Activated CD8-positive, alpha-beta memory T cell treated with anti-CD3 and anti-CD28 coated beads for 4 hours (primary cell): Measurements from ENCODE around the gene SMARCC2.

Experiments used
- DNase-seq, 2 donors: peaks; one replicate each; pipeline ENCODE4 v3.0.0-alpha.2; 2020; ENCODE audit warnings: low read depth in 2 of 2

Gene SMARCC2

DNA sequence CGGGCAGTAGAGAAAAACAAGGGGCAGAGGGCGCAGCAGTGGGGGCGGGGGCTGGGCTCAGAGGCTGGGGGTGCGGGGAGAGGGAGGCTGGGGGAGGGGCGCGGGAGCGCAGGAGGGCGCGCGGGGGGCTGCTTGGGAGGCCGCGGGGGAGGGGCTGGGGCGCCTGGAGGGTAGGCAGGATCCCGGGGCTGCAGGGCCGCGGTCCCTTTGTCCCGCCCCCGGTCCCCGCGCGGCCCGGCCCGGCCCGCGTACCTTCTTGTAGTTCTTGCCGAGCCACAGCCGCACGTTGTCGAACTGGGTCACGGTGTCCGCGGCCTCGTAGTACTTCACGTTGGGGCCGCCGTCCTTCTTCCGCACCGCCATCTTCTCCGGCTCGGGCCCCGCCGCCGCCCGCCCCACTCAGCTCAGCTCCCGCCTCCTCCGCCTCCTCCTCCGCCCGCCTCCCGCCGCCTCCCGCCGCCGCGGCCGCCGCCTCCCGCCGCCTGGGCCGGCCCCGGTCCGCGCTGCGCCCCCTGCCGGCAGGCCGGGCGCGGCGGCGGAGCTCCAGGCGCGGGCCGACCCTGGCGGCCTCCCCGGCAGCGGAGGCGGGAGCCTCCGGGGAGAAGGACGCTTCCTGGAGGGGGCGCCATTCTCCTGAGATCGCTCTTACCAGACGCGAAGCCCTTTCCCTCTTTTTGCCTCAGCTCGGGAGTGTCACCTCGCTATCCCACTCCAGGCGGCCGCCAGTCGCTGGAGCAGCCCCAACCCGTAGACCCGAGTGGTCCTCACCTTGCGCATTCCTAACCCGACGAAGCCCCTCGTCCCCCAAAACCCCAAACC, at the start of gene SMARCC2:
TSS of gene SMARCC2 (minus strand) at position 385 of the 819 bp plus-strand sequence. CDS start at position 363, 22 bp downstream.
- peak; percentile 65 to 71 for DNase-seq

- DNase-seq, result no peak
Observed at GRCh38 chr12:56237552-56237951, 48.3 kb upstream of the SMARCC2 start.

- DNase-seq, result no peak
Observed at GRCh38 chr12:56236985-56237384, 47.7 kb upstream of the SMARCC2 start.

- no peak for DNase-seq
Observed at GRCh38 chr12:56236091-56236490, 46.8 kb upstream of the SMARCC2 start.

DNA sequence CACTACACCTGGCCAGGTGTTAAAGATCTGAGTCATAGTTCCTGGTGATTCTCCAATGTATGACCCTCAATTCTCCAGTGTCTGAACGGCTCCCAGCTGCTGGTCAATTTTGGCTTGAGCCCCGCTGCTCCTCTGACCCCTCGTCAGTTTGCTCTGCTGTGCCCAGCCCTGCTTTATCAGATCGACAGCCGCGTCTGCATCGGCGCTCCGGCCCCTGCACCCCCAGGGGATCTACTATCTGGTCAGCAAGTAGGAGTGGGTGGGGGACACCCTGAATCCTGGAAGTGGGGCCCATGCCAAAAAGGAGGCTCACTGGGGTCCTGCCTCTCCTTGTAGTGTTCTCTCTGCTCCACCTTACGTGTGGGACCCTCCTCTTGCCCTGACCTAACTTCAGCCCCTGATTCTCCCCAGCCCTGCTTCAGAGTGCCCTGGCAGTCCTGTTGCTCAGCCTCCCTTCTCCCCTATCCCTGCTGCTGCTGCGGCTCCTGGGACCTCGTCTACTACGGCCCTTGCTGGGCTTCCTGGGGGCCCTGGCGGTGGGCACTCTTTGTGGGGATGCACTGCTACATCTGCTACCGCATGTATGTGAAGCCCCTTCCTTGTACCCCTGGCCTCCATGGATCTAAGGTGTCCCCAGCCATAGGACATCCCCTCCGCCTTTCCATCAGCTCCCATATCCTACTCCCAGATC, 45.6 kb upstream of the SMARCC2 start:
- no peak for DNase-seq

DNA sequence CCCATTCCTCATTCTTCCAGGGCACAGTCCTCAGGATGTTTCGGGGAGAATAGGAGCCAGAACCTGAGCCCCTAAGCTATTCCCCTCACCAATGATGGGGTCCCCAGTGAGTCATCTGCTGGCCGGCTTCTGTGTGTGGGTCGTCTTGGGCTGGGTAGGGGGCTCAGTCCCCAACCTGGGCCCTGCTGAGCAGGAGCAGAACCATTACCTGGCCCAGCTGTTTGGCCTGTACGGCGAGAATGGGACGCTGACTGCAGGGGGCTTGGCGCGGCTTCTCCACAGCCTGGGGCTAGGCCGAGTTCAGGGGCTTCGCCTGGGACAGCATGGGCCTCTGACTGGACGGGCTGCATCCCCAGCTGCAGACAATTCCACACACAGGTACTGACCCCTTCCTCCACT, 41.9 kb upstream of the SMARCC2 start:
- no peak for DNase-seq

GRCh38 chr12:56230432-56231183, 41.3 kb upstream of the SMARCC2 start:
- DNase-seq, result no peak

- no peak for DNase-seq
Observed at GRCh38 chr12:56229916-56230431, 40.7 kb upstream of the SMARCC2 start, which contains the start of gene SLC39A5. TSS of gene SLC39A5 (plus strand) at chr12:56230051. CDS start at chr12:56231275, 1,224 bp downstream.

DNA sequence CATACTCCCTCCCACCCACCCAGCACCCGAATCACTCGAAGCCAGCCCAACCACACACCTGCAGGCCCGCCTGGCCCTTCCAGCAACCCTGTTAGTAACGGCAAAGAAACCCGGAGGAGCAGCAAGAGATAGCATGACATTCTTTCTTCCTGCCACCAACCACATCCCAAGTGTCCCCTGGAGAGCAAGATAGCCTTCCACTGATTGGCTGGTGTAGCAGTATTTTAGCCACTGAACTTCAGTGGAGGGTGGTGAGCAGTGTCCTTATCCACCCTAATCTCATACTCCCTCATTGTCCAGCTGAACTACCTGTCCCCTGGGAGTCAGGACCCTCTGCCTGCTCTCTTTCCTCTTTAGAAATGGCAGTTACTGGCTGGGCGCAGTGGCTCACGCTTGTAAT, 39.8 kb upstream of the SMARCC2 start:
- no peak for DNase-seq

GRCh38 chr12:56224954-56225353, 35.7 kb upstream of the SMARCC2 start:
- no peak for DNase-seq

DNA sequence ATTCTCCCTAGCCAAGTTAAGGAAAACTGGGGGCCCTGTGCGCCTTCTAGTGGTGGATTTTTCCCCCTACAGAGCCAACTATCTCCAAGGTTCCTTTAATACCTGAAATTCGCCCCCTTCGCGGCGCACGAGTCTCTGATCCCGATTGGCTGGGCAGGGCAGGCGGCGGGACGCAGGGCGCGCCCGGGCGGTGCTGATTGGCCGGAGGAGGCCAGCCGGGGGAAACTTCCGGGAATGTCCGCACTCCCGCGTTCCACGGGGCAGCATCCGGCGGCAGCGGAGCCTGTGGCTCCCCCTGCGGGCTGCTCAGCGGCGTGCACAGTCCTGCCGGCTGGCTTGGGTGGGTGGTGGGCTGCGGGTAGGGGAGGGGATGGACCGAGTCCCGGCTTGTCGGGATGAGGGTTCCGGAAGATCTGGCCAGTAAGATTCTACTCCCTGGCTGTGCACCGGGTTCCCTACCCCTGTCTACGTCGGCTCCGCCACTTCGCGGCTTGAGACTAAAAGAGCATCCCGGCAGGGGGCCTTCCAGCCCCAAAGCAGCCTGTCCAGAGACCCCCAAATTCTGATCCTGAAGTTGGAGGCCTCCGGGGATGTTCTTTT, 34.9 kb upstream of the SMARCC2 start, which contains the start of gene NABP2:
TSS of gene NABP2 (plus strand) at position 241 of the 600 bp plus-strand sequence. CDS start 515 bp downstream, outside the sequence.
- DNase-seq, result peak; percentile 85 to 87

DNA sequence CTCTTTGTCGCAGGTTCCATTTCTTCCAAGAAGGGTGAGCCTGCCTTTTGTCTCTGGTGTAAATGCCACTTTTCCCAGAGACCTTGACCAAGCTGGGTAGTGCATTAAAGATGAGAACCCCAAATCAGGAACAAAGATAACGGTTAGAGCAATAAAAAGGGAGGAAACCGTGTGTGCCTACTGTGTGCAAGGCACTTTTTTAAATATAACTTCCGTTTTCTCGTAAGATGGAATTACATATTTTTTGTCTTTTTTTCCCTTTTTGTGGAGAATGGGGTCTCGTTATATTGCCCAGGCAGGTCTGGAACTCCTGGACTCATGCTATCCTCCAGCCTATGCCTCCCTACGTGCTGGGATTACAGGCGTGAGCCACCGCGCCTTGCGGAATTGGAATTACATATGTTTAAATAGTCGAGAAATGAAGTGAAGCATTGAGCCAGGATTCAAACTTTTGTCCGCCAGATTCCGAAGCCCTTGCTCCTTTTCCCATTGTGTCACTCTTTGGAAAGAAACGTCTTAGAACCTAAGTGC, 34.4 kb upstream of the SMARCC2 start:
- DNase-seq, result no peak

DNA sequence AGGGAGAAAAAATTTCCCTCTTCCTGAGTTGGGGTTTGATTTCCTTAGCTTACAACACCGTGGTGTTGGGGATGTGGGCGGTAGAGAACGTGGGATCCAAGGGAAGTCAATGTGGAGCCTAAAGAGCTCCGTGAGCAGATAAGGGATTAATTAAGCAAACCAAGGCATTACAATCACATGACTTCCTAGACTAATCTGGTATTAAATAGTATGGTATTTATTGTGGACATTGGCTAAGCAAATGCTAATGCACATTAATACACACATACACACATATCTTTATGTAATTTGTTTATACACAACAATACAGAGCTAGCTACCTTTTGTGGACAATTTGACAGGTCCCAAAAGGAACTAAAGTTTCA, 33.2 kb upstream of the SMARCC2 start:
- no peak for DNase-seq

GRCh38 chr12:56221757-56222530, 32.7 kb upstream of the SMARCC2 start, which contains the start of gene RNF41:
TSS of gene RNF41 (minus strand) at chr12:56221922. CDS start at chr12:56214047, 7,875 bp downstream.
- DNase-seq, result peak; percentile 82 to 84

- no peak for DNase-seq
Observed at GRCh38 chr12:56221232-56221756, 32.0 kb upstream of the SMARCC2 start.

DNA sequence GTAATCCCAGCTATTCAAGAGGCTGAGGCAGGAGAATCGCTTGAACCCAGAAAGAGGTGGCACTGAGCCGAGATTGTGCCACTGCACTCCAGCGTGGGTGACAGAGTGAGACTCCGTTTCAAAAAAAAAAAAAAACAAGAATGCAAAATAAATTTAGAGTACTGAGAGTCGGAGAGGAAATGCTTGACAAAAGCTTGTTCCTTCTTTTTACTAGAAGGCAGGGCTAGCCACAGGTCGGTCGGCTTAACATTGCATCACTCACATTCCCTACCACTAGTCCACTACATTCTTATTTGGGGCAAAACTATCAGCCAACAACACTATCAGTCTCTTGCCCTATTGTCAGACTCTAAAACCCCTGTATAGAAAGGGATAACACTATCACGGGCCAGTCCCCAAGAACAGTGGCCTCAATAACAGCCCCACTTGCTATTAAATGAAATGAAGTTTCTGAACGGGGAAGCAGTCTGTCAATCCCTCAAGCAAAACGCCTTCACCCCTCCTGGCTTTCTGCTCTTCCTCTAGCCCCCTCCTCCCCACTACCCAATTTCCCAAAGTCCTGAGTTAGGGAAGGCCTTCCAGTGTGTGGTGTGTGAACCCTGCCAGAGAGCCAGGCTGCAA, 31.4 kb upstream of the SMARCC2 start:
- no peak for DNase-seq

- DNase-seq, result no peak
Observed at GRCh38 chr12:56219840-56220239, 30.6 kb upstream of the SMARCC2 start.

GRCh38 chr12:56216461-56216860, 27.2 kb upstream of the SMARCC2 start:
- no peak for DNase-seq

GRCh38 chr12:56213878-56214277, 24.6 kb upstream of the SMARCC2 start:
- no peak for DNase-seq

DNA sequence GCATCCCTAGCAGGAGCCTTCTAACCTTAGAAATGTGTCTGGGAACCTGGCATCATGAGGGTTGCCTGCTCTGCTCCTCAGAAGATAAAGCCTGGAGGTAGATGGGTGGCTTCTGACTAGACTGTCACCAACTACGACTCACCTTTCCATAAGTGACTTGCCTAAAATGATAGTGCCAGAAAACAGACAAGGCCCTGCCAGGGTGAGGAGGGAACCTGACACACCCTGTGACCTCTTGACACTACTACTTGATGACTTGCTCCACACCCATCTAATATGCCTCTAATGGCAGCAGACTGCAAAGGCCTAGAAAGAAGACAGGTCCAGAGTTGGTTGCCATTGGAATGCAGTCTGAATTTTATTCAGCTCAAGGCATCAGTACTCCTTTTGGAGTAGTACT, 23.1 kb upstream of the SMARCC2 start:
- no peak for DNase-seq
